RPMI7951 (cell line): Measurements from ENCODE around the gene CEP19. TPM values are rescaled to one million over a fixed set of nuclear protein-coding genes. Genes with fewer than 3 reads are reported as not detected.
A peak's percentile ranks its signal among the peaks of the same experiment; 100 is the strongest.
"Not testable (repeated sequence)": the region's sequence is repeated elsewhere in the genome, so short reads cannot be mapped to it uniquely, and the experiment has no call there.

Experiments used
- DNase-seq: peaks from one replicate; pipeline ENCODE4 v3.0.0-alpha.2; 2012; ENCODE audit warnings: low read depth
- total RNA-seq: library from RNA; depleted of rRNA; stranded (reverse); fragments of >200 nt; shearing (Covaris generic); gene quantifications from 2 replicates; pipeline ENCODE4 v1.2.3, GENCODE V29; 2014; rRNA removed

CEP19 gene, protein sequence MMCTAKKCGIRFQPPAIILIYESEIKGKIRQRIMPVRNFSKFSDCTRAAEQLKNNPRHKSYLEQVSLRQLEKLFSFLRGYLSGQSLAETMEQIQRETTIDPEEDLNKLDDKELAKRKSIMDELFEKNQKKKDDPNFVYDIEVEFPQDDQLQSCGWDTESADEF
- total RNA-seq = 9.4 and 11.2 TPM in 2 replicates

DNA sequence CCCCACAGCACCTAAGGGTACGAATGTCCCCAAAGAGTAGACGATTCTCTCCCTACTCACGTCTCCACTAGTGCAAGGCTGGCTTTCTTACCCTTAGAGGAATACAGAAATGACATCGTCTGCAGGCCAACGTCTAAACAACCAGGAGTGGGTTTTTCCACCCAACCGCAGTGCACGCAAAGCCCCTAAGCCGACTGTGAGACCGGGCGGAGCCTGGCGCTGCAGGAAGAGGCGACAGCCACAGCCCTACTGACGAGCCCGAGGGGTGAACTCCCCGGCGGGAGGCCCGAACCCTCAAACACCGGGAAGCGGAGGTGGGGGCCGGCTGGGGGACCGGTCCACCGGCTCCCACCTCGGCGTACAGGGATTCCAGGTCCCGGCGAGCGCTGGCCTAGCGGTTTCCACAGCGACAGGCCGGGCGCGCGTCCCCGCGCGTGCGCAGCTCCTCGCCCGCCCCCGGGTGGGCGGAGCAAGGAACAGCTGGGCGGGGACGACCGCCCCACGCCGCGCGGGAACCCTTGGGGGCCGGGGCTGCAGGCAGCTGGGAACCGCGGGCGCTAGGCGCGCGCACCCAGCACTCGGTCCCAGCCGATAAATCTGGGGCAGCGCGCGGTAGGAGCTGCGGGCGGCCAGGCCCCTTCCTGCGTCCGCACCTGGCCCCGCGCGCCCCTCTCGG, at the start of gene CEP19, which contains the start of gene PIGX:
Gene CEP19 (minus strand): TSS at position 413 of the 676 bp plus-strand sequence. CDS start 3,593 bp downstream, outside the sequence.
Gene PIGX (plus strand): TSS at position 540 of the 676 bp plus-strand sequence.
- peak; percentile 83 for DNase-seq

DNA sequence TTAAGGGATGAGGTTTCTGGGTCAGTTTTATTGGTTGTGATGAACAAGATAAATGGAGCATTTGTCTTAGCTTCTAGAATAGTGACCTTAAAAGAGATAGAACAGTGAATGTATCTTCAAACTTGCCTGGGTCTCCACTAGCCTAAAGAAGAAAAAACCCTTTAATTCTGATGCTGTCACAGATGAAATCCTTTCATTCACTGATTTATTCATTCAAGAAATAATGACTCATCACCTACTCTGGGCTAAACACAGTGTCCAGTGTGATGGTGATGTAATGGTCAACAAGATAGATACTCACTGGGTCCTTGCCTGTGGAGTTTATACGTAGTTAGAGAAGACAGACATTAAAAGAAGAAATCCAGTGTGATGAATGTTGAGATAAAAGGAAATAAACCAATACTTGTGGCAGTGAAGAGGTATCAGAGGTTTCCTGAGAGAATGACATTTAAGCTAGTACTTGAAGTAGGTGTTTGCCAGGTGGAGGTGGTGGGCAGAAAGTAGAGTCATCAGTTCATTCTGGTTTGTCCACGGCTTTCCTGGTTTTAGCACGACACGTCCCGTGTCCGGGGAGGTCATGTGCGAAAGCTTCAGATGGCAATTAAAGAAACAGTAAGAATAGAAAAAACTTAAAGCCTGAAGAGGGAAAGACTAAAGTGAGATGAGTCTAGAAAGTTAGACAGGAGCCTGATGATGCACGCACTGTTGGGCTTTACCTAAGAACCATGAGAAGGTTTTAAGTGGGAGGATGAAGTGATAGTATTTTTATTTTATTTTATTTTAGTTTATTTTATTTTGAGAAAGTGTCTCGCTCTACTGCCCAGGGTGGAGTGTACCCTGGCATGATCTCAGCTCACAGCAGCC, 46.1 kb upstream of the CEP19 start:
- DNase-seq = peak; percentile 79

DNA sequence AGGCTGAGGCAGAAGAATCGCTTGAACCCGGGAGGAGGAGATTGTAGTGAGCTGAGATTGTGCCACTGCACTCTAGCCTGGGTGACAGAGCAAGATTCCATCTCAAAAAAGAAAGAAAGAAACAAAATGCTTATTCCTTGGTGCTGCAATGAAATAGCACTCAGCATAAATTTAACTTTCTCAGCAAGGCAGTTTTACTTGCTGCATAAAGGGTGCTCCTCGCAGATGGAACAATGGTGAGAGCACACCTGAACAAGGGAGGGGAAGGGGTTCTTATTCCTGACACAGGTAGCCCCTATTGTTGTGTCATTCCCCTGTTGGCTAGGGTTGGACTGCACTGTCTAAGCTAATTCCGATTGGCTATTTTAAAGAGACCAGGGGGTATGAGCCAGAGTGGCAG, 44.7 kb upstream of the CEP19 start:
- DNase-seq = no peak

DNA sequence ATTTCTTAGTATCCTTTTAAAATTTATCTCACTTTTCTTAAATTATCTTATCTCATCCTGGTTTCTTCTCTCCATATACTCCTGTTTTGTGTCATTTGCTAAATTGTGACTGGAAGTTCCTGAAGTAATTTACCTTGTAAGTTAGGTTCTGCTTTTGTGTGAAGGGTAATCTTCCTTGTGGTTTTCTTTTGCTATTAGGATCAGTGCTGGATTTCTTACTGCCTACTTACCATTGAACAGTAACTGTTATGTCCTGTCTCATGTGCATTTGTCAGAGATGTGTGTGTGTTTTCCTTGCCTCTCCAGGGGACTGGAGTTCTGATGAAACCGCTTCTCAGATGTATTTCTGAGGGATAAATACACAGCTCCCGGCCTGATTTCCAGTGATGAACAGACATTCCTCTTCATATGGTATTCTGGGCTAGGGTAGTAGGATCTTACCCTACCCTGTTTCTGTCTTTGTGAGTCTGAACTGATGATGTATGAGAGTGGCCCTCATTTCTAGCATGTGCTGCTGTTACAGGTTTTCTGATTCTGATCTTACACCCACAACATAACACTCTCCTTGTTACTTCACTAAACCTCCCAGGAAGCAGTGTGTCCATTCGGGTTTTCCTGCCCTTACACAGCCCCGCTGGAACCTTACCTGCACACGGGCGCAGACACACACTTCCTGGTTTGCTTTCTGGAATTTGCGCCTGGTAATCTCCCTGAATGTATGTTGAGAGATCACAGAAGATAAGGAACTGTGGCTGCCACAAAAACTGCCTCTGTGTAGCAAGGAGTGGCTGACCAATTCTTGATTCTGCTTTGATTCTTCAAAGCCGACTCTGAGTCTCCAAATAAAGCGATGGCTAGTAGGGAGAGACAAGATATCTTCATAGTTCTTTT, 42.3 kb upstream of the CEP19 start:
- no peak for DNase-seq

DNA sequence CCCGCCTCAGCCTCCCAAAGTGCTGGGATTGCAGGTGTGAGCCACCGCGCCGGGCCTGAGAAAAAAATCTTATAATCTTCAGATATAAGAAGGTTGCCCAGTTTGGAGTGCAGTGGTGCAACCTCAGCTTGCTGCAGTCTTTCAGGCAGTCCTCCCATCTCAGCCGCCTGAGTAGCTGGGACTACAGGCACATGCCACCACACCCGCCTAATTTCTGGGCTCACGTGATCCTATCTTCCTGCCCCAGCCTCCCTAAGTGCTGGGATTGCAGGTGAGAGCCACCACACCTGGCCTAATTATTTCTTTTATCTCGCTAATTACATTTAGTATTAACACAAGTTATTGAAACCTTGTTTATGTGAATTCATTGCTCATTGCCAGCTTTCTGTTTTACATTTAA, 41.2 kb upstream of the CEP19 start:
- DNase-seq = no peak

DNA sequence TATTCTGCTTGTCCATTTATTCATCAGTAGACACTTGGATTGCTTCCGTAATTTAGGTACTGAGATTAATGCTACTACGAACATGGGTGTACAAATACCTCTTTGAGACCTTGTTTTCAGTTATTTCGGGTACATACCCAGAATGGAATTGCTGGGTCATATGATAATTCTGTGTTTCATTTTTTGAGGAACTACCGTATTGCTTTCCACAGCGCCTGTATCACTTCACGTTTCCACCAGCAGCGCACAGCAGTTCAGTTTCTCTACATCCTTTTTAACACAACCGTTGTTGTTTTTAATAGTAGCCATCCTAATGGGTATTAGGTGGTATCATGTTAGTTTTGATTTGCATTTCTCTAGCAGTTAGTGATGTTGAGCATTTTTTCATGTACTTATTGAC, 37.1 kb upstream of the CEP19 start:
- no peak for DNase-seq

DNA sequence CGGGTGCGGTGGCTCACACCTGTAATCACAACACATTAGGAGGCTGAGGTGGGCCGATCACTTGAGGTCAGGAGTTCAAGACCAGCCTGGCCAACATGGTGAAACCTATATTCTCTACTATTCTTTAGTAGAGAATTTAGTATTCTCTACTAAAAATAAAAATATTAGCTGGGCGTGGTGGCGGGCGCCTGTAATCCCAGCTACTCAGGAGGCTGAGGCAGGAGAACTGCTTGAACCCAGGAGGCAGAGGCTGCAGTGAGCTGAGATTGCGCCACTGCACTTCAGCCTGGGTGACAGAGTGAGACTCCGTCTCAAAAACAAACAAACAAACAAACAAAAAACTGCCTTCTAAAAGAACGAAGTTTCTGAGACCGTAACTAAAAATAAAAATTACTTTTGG, 31.5 kb upstream of the CEP19 start:
- DNase-seq = not testable (repeated sequence)

DNA sequence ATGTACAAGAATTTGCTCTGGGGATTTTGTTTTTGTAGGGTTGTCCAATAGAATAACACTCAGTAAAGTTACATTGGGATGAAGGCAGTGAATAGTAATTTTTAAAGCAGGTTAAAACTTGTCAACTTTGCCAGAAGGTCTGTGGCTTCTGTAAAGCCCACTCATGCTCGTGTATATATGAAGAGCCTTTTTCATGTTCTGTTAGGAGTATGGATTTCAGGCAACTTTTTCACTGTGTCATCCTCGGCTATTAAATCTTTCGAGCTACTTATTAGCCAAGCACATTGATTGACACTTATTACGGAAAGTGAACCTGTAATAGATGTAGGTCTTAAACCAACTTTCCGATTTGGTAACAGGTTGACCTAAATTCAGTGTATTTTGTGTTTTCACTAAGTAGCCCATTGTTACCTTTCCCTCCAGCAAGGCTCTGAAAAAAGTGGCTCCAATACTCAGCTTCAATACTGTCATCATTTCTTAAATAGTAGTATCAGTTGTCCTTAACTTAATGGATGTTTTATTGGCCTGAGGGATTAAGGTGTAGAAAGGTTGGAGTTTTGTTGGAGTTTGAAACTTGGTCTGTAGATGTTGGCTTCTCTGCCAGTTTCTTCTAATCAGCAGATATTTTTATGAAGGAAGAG, 29.3 kb upstream of the CEP19 start:
- no peak for DNase-seq

DNA sequence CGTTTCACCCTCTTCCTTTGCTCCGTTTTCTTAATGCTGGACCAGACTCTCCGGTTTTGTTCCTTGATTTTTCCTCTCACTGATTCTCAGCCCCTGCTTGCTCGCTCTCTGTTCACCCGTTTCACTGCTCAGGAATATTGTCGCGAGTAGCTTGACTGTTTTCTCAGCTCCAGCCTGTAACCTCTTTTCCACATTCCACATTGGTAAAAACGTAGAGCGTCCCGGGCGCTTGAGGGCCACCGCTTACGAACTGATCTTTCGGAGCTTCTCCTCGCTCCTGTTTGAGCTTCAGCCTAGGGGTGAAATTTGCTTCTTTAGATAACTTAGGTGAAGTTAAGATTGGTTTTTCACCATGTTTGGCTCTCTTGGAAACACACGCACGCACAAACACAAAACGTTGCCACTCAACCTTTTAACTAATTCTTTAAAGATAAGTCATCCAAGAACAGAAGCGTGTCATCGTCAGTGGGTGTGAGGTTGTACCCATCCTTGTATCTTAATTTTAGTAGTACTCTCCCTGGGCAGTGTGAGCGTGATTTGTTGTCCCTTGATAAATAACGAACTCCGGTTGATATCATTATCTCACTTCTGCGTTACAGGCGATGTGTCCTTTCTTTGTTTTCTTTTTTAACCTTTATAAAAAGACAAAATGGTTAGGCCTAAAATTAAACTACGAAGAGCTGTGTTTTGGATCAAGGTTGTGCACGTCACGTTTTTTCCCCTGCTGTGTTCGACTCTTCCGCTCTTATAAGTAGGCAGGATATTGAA, 28.6 kb upstream of the CEP19 start:
- DNase-seq = peak; percentile 55

DNA sequence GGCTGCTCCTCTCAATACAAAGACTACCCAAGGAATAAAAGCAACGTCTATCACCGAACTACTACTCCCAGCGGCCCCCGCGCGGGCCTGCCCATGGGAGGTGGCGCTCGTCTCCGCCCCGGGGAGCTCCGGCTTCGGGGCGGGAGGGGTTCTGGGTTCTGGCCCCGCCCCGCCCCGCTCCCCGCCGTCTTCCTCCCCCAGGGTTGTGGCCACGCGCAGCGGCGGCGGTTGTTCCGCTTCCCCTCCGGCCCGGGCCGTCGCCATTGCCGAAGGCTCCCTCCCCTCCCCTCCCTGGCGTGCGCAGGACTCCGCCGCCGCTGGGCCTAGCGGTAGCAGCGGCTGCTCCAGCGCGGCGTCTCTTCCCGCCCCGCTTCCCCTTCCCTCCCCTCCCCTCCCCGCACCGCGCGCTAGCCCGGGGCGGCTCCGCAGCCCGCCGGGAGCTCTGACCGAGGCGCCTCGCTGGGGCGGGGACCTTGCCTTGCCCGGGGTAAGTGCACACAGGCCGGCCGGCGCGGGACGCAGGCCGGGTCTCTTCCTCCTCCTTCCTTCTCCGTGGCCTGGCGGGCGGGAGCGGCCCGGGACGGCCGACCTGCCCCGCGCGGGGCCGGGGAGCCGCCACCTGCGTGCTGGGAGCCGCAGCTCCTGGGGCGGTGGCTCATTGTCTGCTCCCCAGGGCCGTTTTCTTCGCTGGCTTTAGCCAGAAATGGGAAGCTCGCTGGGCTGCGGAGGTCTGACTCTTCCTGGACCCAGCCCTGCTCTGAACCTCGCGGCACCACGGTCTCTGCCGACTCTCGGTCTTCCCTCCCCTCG, 27.8 kb upstream of the CEP19 start, which contains the start of gene PAK2:
Gene PAK2 (plus strand): TSS at position 187 of the 810 bp plus-strand sequence. CDS start 42,790 bp downstream, outside the sequence.
- peak; percentile 90 for DNase-seq

DNA sequence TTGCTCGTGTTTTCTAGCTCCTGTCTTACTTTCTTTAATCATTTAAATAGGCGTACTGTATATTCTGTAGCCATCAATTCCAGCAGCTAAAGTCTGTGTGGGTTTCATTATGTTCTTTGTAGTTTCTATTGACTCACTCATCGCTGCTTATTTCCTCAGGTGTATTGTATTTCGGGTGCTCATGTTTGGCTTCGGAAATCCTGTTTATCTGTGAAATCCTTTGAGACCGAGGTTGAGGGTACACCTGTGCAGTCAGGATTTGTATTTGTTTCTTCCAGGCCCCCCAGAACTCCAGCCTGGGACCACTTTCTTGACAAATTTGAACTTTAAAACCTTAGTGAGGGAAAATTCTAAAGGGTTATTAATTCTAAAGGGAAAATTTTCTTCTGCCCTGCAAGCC, 25.6 kb upstream of the CEP19 start:
- no peak for DNase-seq

DNA sequence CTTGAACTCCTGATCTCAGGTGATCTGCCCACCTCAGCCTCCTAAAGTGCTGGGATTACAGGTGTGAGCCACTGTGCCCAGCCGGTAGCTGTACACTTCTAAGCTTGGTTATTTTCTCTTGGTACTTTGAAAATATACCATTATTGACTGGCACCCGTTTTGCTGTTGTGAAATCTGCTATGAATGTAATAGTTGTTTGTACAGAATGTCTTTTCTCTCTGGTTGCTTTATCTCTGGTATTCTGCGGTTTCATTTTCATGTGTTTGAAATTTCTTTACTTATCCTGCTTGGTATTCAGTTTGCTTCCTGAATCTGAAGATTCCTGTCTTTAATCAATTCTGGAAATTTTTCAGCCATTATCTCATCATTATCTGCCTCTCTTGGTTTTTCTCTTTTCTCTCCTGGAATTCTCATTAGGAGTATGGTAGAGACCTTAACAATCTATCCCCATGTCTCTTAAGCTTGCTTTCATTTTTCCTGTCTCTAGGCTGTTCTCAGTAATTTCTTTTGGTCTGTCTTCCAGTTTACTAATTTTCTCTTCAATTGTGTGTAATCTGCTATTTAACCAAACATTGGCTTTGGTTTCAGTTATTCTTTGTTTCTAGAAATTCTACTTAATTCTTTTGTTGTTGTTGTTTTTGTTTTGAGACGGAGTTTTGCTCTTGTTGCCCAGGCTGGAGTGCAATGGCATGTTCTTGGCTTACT, 24.8 kb upstream of the CEP19 start:
- DNase-seq = no peak

DNA sequence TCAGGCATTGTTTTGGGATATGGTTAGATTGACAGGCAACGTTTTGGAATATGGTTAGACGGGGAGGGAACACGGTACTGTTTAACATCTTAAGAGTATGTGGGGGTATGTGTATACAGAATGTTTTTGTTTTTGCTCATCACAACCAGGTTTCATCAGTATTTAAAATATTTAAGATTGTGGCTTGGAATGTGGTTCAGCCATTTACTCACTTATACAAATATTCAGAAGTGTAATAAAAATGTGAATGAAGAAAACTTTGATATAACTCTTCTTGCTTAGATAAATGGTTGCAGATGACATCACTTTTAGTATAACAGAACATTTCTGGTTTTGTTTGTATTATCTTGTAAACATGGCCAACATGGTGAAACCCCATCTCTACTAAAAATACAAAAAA, 23.7 kb upstream of the CEP19 start:
- DNase-seq = no peak

DNA sequence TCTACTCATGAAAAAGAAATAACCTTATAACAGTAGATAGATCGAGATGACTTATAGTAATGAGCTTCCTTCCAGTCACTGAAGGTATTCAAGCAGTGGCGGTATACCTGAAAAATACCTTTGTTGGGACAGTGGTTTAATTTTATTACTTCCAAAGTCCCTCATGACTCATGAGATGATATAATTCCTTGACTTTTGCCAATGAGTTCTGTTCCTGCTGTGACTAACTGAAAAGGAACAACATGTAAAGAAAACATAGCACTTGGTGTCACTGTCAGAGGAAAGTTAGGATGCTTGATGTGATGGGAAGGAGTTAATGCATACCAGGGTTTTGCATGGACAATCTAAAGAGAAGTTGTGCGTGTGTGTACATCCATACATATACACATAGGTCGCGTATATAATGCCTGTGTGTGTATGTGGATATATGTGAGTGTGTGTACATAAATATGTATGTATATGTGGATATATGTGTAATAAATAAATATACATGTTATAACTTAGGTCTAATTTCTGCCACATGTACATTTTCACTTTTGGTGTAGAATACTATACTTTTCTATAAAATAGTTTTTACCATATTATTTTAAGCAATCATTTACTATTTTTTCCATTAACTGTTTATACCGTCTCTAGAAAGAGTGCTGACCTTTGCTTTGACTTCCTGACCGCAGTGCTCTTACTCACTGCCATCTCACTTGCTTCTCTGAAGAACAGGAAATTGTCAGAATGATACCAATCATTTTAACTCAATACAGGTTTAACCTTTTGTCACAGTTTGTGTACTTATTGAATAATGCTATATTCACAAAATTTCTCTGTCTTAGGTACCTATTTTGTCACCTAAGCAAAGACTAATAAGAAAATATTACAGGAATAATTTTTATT, 15.0 kb upstream of the CEP19 start:
- DNase-seq = peak; percentile 16

DNA sequence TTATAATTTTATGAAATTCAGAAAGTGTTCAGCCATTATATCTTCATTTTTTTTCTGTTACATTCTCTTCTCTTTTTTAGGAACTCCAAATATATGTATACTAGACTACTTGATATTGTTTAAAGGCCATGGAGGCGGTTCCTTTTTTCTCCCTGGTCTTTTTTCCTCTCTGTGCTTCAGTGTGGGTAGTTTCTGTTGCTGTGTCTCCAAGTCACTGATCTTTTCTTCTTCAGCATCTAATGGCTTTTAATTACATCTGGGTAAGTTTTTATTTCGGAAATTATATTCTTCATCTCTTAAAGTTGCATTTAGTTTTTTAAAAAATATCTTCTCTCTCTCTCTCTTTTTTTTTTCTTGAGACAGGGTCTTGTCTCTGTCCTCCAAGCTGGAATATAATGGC, 9.0 kb upstream of the CEP19 start:
- DNase-seq = no peak

DNA sequence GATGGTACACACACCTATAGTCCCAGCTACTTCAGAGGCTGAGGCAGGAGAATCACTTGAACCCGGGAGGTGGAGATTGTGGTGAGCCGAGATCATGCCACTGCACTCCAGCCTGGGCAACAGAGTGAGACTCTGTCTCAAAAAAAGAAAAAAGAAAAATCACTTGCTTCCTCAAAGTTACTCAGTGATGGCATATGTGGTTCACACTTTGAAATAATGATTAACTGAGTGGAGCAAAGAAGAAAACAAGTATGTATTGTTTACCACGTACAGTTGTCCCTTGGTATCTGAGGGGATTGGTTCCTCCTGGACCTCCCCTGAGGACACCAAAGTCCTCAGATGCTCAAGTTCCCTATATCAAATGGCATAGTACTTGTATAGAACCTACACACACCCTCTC, 5.1 kb upstream of the CEP19 start:
- not testable (repeated sequence) for DNase-seq
